ENCODE data around the gene PCDHB13. TPM values are rescaled to one million over a fixed set of nuclear protein-coding genes. Genes with fewer than 3 reads are reported as not detected.
"Not testable (repeated sequence)": the region's sequence is repeated elsewhere in the genome, so short reads cannot be mapped to it uniquely, and the experiment has no call there.

PCDHB13 gene
- polyA plus RNA-seq, 4 donors: 5.5 to 8.1 (median 5.9) TPM

DNA sequence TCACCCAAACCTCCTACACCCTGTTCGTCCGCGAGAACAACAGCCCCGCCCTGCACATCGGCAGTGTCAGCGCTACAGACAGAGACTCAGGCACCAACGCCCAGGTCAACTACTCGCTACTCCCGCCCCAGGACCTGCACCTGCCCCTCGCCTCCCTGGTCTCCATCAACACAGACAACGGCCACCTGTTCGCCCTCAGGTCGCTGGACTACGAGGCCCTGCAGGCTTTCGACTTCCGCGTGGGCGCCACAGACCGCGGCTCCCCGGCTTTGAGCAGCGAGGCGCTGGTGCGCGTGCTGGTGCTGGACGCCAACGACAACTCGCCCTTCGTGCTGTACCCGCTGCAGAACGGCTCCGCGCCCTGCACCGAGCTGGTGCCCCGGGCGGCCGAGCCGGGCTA, 12.6 kb upstream of the PCDHB13 start:
- DNase-seq (ENCODE audit: low read depth in 4 of 4, low spot score in 3 of 4): not testable (repeated sequence)

DNA sequence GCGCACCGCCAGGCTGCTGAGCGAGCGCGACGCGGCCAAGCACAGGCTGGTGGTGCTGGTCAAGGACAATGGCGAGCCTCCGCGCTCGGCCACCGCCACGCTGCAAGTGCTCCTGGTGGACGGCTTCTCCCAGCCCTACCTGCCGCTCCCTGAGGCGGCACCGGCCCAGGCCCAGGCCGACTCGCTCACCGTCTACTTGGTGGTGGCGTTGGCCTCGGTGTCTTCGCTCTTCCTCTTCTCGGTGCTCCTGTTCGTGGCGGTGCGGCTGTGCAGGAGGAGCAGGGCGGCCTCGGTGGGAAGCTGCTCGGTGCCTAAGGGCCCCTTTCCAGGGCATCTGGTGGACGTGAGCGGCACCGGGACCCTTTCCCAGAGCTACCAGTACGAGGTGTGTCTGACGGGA, 12.1 kb upstream of the PCDHB13 start:
- DNase-seq (ENCODE audit: low read depth in 4 of 4, low spot score in 3 of 4): not testable (repeated sequence)

DNA sequence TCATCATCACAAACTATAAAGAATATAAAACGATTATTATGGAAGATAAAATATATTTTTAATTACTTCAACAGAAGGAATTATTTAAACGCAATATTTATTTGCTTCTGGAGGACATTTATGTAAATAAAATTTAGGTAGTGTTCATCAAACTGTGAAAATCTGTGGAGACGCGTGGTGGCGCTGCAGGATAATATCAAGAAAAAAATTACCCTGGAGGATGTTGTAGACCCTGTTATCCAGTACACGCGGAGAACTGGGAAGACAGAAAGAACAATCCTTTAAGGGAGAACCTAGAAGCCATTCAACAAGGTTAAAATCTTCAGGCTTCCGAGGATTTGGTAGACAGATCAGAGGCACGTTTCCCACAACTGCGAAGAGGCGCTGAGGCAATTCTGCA, 5.2 kb upstream of the PCDHB13 start, which contains the start of gene PCDHB12:
Gene PCDHB12 (plus strand): TSS at position 242 of the 400 bp plus-strand sequence. CDS start 189 bp downstream, outside the sequence.
- no peak for DNase-seq (ENCODE audit: low read depth in 4 of 4, low spot score in 3 of 4)

DNA sequence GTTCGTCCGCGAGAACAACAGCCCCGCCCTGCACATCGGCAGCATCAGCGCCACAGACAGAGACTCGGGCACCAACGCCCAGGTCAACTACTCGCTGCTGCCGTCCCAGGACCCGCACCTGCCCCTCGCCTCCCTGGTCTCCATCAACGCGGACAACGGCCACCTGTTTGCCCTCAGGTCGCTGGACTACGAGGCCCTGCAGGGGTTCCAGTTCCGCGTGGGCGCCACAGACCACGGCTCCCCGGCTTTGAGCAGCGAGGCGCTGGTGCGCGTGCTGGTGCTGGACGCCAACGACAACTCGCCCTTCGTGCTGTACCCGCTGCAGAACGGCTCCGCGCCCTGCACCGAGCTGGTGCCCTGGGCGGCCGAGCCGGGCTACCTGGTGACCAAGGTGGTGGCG, 3.4 kb upstream of the PCDHB13 start:
- DNase-seq (ENCODE audit: low read depth in 4 of 4, low spot score in 3 of 4): not testable (repeated sequence)

DNA sequence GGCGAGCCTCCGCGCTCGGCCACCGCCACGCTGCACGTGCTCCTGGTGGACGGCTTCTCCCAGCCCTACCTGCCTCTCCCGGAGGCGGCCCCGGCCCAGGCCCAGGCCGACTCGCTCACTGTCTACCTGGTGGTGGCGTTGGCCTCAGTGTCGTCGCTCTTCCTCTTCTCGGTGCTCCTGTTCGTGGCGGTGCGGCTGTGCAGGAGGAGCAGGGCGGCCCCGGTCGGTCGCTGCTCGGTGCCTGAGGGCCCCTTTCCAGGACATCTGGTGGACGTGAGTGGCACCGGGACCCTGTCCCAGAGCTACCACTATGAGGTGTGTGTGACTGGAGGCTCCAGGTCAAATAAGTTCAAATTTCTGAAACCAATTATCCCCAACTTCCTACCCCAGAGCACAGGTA, 2.9 kb upstream of the PCDHB13 start:
- DNase-seq (ENCODE audit: low read depth in 4 of 4, low spot score in 3 of 4): not testable (repeated sequence)

DNA sequence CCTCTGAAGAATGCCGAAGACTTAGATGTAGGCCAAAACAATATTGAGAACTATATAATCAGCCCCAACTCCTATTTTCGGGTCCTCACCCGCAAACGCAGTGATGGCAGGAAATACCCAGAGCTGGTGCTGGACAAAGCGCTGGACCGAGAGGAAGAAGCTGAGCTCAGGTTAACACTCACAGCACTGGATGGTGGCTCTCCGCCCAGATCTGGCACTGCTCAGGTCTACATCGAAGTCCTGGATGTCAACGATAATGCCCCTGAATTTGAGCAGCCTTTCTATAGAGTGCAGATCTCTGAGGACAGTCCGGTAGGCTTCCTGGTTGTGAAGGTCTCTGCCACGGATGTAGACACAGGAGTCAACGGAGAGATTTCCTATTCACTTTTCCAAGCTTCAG, 864 bp downstream of the PCDHB13 start:
- not testable (repeated sequence) for DNase-seq (ENCODE audit: low read depth in 4 of 4, low spot score in 3 of 4)

DNA sequence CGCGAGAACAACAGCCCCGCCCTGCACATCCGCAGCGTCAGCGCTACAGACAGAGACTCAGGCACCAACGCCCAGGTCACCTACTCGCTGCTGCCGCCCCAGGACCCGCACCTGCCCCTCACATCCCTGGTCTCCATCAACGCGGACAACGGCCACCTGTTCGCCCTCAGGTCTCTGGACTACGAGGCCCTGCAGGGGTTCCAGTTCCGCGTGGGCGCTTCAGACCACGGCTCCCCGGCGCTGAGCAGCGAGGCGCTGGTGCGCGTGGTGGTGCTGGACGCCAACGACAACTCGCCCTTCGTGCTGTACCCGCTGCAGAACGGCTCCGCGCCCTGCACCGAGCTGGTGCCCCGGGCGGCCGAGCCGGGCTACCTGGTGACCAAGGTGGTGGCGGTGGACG, 1.8 kb downstream of the PCDHB13 start:
- DNase-seq (ENCODE audit: low read depth in 4 of 4, low spot score in 3 of 4): not testable (repeated sequence)

DNA sequence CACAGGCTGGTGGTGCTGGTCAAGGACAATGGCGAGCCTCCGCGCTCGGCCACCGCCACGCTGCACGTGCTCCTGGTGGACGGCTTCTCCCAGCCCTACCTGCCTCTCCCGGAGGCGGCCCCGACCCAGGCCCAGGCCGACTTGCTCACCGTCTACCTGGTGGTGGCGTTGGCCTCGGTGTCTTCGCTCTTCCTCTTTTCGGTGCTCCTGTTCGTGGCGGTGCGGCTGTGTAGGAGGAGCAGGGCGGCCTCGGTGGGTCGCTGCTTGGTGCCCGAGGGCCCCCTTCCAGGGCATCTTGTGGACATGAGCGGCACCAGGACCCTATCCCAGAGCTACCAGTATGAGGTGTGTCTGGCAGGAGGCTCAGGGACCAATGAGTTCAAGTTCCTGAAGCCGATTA, 2.3 kb downstream of the PCDHB13 start:
- DNase-seq (ENCODE audit: low read depth in 4 of 4, low spot score in 3 of 4): not testable (repeated sequence)

DNA sequence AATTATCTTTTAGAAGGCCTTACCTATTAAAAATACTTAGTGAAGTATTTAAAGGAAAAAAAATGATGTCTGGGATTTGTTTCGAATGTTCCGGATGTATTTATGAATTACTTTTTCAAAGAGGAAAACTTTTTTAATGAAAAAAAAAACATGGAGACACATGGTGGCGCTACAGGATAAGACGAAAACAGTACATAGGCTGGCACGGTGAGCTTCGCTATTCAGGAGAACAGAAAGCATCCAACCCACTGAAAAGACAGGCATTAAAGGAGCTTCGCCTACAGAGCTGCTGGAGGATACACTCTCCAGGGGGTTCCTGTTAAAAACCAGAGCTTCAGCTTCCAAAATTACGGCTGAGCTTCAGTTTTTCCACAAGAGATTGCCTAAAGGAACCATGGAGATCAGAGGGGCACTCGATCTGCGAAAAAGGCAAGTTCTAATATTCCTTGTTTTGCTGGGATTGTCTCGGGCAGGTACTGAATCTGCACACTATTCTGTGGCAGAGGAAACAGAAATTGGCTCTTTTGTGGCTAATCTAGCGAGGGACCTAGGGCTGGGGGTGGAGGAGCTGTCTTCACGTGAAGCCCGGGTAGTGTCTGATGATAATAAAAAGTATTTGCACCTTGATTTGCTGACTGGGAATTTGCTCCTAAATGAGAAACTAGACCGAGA, 9.5 kb downstream of the PCDHB13 start, which contains the start of gene PCDHB14:
Gene PCDHB14 (plus strand): TSS at position 232 of the 672 bp plus-strand sequence. CDS start 163 bp downstream, at position 395.
- no peak for DNase-seq (ENCODE audit: low read depth in 4 of 4, low spot score in 3 of 4)

DNA sequence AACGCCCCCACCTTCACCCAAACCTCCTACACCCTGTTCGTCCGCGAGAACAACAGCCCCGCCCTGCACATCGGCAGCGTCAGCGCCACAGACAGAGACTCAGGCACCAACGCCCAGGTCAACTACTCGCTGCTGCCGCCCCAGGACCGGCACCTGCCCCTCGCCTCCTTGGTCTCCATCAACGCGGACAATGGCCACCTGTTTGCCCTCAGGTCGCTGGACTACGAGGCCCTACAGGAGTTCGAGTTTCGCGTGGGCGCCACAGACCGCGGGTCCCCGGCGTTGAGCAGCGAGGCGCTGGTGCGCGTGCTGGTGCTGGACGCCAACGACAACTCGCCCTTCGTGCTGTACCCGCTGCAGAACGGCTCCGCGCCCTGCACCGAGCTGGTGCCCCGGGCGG, 11.1 kb downstream of the PCDHB13 start:
- DNase-seq (ENCODE audit: low read depth in 4 of 4, low spot score in 3 of 4): not testable (repeated sequence)

DNA sequence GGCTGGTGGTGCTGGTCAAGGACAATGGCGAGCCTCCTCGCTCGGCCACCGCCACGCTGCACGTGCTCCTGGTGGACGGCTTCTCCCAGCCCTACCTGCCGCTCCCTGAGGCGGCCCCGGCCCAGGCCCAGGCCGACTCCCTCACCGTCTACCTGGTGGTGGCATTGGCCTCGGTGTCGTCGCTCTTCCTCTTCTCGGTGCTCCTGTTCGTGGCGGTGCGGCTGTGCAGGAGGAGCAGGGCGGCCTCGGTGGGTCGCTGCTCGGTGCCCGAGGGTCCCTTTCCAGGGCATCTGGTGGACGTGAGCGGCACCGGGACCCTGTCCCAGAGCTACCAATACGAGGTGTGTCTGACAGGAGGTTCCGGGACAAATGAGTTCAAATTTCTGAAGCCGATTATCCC, 11.7 kb downstream of the PCDHB13 start:
- not testable (repeated sequence) for DNase-seq (ENCODE audit: low read depth in 4 of 4, low spot score in 3 of 4)

DNA sequence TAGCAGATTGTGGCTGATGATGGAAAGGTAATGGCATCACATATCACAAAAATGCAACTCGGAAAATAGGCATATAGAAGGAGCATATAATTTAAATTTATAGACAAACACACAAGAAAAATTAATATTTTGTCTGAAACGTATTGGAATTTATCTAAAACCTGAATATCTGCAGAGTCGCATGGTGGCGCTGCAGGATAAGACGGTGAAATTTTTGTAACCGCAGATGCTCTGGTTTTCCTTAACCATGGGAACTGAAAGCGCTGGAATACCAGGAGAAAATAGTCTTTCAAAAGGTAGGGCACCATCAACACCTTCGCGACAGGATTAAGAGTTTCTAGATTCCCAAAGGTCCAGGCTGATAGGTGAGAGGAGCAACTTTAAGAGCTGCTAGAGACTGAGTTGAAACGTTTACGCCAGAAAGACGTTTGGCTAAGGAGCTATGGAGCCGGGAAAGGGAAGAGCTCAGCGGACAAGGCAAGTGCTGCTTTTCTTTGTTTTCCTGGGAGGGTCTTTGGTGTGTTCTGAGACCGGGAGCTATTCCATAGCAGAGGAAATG, 20.5 kb downstream of the PCDHB13 start:
- DNase-seq (ENCODE audit: low read depth in 4 of 4, low spot score in 3 of 4): no peak

DNA sequence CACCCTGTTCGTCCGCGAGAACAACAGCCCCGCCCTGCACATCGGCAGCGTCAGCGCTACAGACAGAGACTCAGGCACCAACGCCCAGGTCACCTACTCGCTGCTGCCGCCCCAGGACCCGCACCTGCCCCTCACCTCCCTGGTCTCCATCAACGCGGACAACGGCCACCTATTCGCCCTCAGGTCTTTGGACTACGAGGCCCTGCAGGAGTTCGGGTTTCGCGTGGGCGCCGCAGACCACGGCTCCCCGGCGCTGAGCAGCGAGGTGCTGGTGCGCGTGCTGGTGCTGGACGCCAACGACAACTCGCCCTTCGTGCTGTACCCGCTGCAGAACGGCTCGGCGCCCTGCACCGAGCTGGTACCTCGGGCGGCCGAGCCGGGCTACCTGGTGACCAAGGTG, 22.2 kb downstream of the PCDHB13 start:
- DNase-seq (ENCODE audit: low read depth in 4 of 4, low spot score in 3 of 4): not testable (repeated sequence)

DNA sequence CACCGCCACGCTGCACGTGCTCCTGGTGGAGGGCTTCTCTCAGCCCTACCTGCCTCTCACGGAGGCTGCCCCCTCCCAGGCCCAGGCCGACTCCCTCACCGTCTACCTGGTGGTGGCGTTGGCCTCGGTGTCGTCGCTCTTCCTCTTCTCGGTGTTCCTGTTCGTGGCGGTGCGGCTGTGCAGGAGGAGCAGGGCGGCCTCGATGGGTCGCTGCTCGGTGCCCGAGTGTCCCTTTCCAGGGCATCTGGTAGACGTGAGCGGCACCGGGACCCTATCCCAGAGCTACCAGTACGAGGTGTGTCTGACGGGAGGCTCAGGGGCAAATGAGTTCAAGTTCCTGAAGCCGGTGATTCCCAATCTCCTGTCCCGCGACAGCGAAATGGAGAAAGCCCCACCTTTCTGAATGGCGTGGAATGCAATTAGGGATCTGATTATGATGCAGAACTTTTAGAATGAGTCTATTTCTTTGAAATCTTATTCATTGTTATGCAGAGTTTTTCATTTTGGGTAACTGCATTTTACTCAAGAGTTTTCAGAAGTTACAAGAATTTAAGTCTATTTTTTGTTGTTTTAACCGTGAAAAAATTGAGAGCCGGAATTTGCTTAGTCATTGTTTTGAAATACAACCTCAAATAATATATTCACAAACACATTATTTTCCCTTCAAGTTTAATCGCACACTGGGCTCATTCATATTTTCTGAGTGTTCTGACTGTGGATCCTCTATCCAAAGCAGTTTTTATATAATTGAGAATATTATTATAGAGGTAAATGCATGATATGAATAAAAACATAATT, 23.0 kb downstream of the PCDHB13 start:
- DNase-seq (ENCODE audit: low read depth in 4 of 4, low spot score in 3 of 4): no peak

DNA sequence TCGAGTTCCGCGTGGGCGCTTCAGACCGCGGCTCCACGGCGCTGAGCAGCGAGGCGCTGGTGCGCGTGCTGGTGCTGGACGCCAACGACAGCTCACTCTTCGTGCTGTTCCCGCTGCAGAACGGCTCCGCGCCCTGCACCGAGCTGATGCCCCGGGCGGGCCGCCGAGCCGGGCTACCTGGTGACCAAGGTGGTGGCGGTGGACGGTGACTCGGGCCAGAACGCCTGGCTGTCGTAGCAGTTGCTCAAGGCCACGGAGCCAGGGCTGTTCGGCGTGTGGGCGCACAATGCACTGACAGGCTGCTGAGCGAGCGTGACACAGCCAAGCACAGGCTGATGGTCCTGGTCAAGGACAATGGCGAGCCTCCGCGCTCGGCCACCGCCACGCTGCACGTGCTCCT, 27.8 kb downstream of the PCDHB13 start:
- DNase-seq (ENCODE audit: low read depth in 4 of 4, low spot score in 3 of 4): no peak

DNA sequence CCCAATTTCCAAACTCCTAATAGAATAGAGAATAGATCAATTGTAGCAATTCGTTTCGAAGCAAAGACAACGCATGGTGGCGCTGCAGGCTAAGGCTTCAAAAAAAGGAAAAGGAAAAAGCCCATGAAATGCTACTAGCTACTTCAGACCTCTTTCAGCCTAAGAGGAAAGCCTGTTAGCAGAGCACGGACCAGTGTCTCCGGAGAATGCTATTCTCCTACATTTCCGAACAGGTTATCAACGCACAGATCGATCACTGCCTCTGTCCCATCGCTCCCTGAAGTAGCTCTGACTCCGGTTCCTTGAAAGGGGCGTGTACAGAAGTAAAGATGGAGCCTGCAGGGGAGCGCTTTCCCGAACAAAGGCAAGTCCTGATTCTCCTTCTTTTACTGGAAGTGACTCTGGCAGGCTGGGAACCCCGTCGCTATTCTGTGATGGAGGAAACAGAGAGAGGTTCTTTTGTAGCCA, 31.6 kb downstream of the PCDHB13 start, which contains the start of gene PCDHB15:
Gene PCDHB15 (plus strand): TSS at position 146 of the 468 bp plus-strand sequence. CDS start 184 bp downstream, at position 330.
- peak in 1 of 4 donors; percentile 14 for DNase-seq (ENCODE audit: low read depth in 4 of 4, low spot score in 3 of 4)

DNA sequence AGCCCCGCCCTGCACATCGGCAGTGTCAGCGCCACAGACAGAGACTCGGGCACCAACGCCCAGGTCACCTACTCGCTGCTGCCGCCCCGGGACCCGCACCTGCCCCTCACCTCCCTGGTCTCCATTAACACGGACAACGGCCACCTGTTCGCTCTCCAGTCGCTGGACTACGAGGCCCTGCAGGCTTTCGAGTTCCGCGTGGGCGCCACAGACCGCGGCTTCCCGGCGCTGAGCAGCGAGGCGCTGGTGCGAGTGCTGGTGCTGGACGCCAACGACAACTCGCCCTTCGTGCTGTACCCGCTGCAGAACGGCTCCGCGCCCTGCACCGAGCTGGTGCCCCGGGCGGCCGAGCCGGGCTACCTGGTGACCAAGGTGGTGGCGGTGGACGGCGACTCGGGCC, 33.3 kb downstream of the PCDHB13 start:
- not testable (repeated sequence) for DNase-seq (ENCODE audit: low read depth in 4 of 4, low spot score in 3 of 4)

DNA sequence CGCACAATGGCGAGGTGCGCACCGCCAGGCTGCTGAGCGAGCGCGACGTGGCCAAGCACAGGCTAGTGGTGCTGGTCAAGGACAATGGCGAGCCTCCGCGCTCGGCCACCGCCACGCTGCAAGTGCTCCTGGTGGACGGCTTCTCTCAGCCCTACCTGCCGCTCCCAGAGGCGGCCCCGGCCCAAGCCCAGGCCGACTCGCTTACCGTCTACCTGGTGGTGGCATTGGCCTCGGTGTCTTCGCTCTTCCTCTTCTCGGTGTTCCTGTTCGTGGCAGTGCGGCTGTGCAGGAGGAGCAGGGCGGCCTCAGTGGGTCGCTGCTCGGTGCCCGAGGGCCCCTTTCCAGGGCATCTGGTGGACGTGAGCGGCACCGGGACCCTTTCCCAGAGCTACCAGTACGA, 33.7 kb downstream of the PCDHB13 start:
- not testable (repeated sequence) for DNase-seq (ENCODE audit: low read depth in 4 of 4, low spot score in 3 of 4)

DNA sequence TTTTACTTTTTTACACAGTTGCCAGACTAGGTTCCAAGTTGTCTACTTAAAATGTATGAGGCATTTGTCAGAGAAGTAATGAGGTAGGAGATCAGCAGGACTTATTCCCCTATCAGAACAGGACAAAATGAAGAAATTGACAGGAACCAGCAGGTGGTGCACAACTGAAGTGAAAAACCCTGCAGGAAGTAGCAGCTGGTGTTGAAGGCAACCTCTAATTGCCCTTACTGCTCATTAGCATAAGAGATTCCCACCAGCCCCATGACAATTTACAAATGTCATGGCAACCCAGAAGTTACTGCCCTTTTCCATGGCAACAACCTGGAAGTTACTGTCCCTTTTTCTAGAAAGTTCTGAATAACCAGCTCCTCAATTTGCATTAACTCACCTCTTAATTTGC, 36.9 kb downstream of the PCDHB13 start:
- no peak for DNase-seq (ENCODE audit: low read depth in 4 of 4, low spot score in 3 of 4)

DNA sequence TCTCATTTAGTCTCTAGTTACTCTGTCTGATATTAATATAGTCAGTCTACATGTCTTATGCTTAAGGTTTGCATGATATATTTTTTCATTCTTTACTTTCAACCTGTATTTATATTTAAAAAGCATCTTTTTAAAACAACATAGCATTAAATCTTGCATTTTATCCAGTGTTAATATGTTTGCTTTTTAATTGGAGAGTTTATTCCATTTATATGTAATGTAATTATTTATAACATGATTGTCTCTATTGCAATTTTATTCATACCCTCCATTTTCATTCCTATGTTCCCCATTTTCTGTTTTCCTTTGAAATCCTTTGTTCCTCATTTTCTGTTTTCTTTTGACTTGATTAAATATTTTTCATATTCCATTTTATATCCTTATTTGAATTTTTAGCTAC, 44.7 kb downstream of the PCDHB13 start:
- DNase-seq (ENCODE audit: low read depth in 4 of 4, low spot score in 3 of 4): no peak

DNA sequence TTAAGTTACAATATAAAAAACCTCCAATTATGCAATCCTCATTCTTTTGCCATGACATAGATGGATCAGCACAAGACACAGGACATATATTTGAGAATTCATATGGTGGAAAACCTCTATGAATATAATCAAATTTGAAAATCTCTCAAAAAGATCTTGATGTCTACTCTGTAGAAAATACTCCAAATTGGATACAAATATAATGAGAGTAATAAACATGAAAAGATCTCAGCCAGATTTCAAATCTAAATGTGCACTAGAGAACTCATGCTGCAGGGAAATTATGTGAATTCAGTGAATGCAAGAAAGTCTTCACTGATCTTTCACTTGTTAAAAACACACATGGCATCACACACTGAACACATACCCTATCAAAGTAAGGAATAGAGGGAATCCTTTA, 45.2 kb downstream of the PCDHB13 start:
- DNase-seq (ENCODE audit: low read depth in 4 of 4, low spot score in 3 of 4): no peak

All from left renal pelvis (tissue), 4 donors.